Ascending aorta (tissue), 2 donors: Measurements from ENCODE around the gene CDHR1. TPM values are rescaled to one million over a fixed set of nuclear protein-coding genes. Genes with fewer than 3 reads are reported as not detected.
"Not testable (repeated sequence)": the region's sequence is repeated elsewhere in the genome, so short reads cannot be mapped to it uniquely, and the experiment has no call there.

Source experiments
- DNase-seq, 2 donors: peaks; one replicate each; pipeline ENCODE4 v3.0.0-alpha.2; 2019; ENCODE audit warnings: low spot score in 2 of 2
- H3K27ac ChIP-seq, 2 donors: fragments of 200-600 bp; sonication (generic); one replicate each; pipeline ENCODE4 v1.5.1; 2016 to 2017; ENCODE audit warnings: mild to moderate bottlenecking in 1 of 2
- H3K27me3 ChIP-seq: fragments of 200-600 bp; sonication (generic); one replicate; pipeline ENCODE4 v1.5.1; 2017
- H3K36me3 ChIP-seq, 2 donors: fragments of 200-600 bp; sonication (generic); one replicate each; pipeline ENCODE4 v1.5.1; 2016
- H3K4me1 ChIP-seq, 2 donors: fragments of 200-600 bp; sonication (generic); one replicate each; pipeline ENCODE4 v1.5.1; 2016 to 2017; ENCODE audit warnings: mild to moderate bottlenecking in 1 of 2
- H3K4me3 ChIP-seq, 2 donors: fragments of 200-600 bp; sonication (generic); one replicate each; pipeline ENCODE4 v1.5.1; 2016 to 2017; ENCODE audit warnings: mild to moderate bottlenecking in 1 of 2
- H3K9me3 ChIP-seq, 2 donors: fragments of 200-600 bp; sonication (generic); one replicate each; pipeline ENCODE4 v1.5.1; 2016
- CTCF ChIP-seq, 3 experiments: fragments of 200-600 bp in 2 of 3; fragments of 450-650 bp in 1 of 3; sonication (generic) in 2 of 3; IDR thresholded peaks; one replicate each; pipeline ENCODE4 v1.5.1; 2016 to 2019; ENCODE audit warnings: antibody characterized with exemption in 3 of 3, mild to moderate bottlenecking in 1 of 3, moderate library complexity in 1 of 3
- intact Hi-C: fragments of 100-400 bp; cut with DNase I; formaldehyde crosslinking; loops from one replicate; pipeline ENCODE4 v1.15.1; 2023
- total RNA-seq: library from RNA; depleted of rRNA; stranded (reverse); fragments of >200 nt; gene quantifications from one replicate; pipeline ENCODE4 v1.1.0, GENCODE V29; 2016

Gene CDHR1
- total RNA-seq, 1 donor from 2014 or later, result not detected

GRCh38 chr10:84177541-84178141, 16.7 kb upstream of the CDHR1 start:
- Histone ChIP-seq H3K36me3 (no peaks in the 10 kb centered on the region), H3K9me3 (no peaks in the 10 kb centered on the region), H3K4me1 (no peaks in the 10 kb centered on the region), H3K27ac (no peak overlapping the region), H3K4me3 (no peak overlapping the region), H3K27me3 (no peaks in the 10 kb centered on the region)
- DNase-seq, result no peak
- no peak for TF ChIP-seq CTCF (IDR thresholded peaks at IDR 0.05)
- intact Hi-C loops, result no loop called here

- H3K27me3 ChIP-seq, result no peaks in the 10 kb centered on the region
- no peak for TF ChIP-seq CTCF (IDR thresholded peaks at IDR 0.05)
- H3K4me1 ChIP-seq, result no peaks in the 10 kb centered on the region
- no peaks in the 10 kb centered on the region for H3K9me3 ChIP-seq
- H3K36me3 ChIP-seq, result no peaks in the 10 kb centered on the region
- H3K27ac ChIP-seq, result no peak overlapping the region
- intact Hi-C loops, result no loop called here
- DNase-seq, result no peak
- no peak overlapping the region for H3K4me3 ChIP-seq
Measured at GRCh38 chr10:84178160-84178609, 16.2 kb upstream of the CDHR1 start.

GRCh38 chr10:84179059-84179710, 15.2 kb upstream of the CDHR1 start:
- no peaks in the 10 kb centered on the region for H3K9me3 ChIP-seq
- no peaks in the 10 kb centered on the region for H3K27me3 ChIP-seq
- intact Hi-C loops, result no loop called here
- H3K4me1 ChIP-seq, result no peaks in the 10 kb centered on the region
- no peak overlapping the region for H3K4me3 ChIP-seq
- no peaks in the 10 kb centered on the region for H3K36me3 ChIP-seq
- no peak overlapping the region for H3K27ac ChIP-seq
- no peak for TF ChIP-seq CTCF (IDR thresholded peaks at IDR 0.05)
- DNase-seq, result no peak

- H3K9me3 ChIP-seq, intact Hi-C loops, H3K27ac ChIP-seq, H3K4me3 ChIP-seq, H3K4me1 ChIP-seq, H3K27me3 ChIP-seq, H3K36me3 ChIP-seq: not testable (repeated sequence)
- peak in 1 of 2 donors; percentile 18 for DNase-seq
Measured at GRCh38 chr10:84180386-84180785, 14.0 kb upstream of the CDHR1 start.

- Histone ChIP-seq H3K4me3 (no peak overlapping the region), H3K4me1 (no peaks in the 10 kb centered on the region), H3K27me3 (no peaks in the 10 kb centered on the region), H3K27ac (no peak overlapping the region), H3K9me3 (no peaks in the 10 kb centered on the region), H3K36me3 (no peaks in the 10 kb centered on the region)
- no peak for DNase-seq
- intact Hi-C loops, result no loop called here
- no peak for TF ChIP-seq CTCF (IDR thresholded peaks at IDR 0.05)
Measured at GRCh38 chr10:84181631-84182030, 12.7 kb upstream of the CDHR1 start.

GRCh38 chr10:84184517-84184916, 9.8 kb upstream of the CDHR1 start:
- TF ChIP-seq CTCF (IDR thresholded peaks at IDR 0.05), result no peak
- no peaks in the 10 kb centered on the region for H3K9me3 ChIP-seq
- H3K4me1 ChIP-seq, result no peaks in the 10 kb centered on the region
- H3K4me3 ChIP-seq, result no peak overlapping the region
- intact Hi-C loops, result no loop called here
- no peaks in the 10 kb centered on the region for H3K27me3 ChIP-seq
- H3K36me3 ChIP-seq, result no peaks in the 10 kb centered on the region
- no peak for DNase-seq
- no peak overlapping the region for H3K27ac ChIP-seq
